Endothelial cell of umbilical vein (primary cell): ENCODE data around the gene TM7SF2. TPM values are rescaled to one million over a fixed set of nuclear protein-coding genes. Genes with fewer than 3 reads are reported as not detected.

Experiments
- BruUV-seq: library from RNA; stranded (reverse); fragments of 400-500 nt; replicated peaks from 2 replicates; lab custom pipeline; 2021; lab: Mats Ljungman, UMichigan
- CTCF ChIA-PET: fragments of 300-600, 350-600 bp; sonication (Branson Sonifier 250); formaldehyde crosslinking; loops from one replicate; lab custom pipeline; 2021; ENCODE audit warnings: antibody characterized with exemption, inconsistent platforms; lab: Charles Lee
- POLR2A ChIA-PET: fragments of 300-600, 350-600 bp; sonication (Branson Sonifier 250); formaldehyde crosslinking; loops from one replicate; lab custom pipeline; 2021; ENCODE audit warnings: antibody characterized with exemption, inconsistent platforms; lab: Charles Lee
- DNase-seq: peaks from one replicate; pipeline ENCODE4 v3.0.0-alpha.2; 2011; ENCODE audit warnings: low read depth, low spot score
- FAIRE-seq: peaks from 2 replicates; lab custom pipeline; 2011; peaks lifted over from hg19 to GRCh38; lab: Jason Lieb, UNC
- H2AFZ ChIP-seq: 2 replicates; pipeline ENCODE4 v1.6.0; 2012; ENCODE audit warnings: low read depth, low read length, control low read depth, inconsistent platforms
- H3K27ac ChIP-seq: 2 replicates; pipeline ENCODE4 v1.5.1; 2011; ENCODE audit warnings: low read depth, mild to moderate bottlenecking, control low read depth, low read length, moderate library complexity; ENCODE audit not compliant: insufficient read depth
- H3K27me3 ChIP-seq, 2 experiments: 2 replicates each; pipeline versions ENCODE4 v1.6.0 to v1.6.1; 2011; ENCODE audit warnings: low read length in 2 of 2, mixed read lengths in 1 of 2; ENCODE audit not compliant: control insufficient read depth in 2 of 2, insufficient read depth in 2 of 2
- H3K36me3 ChIP-seq, 2 experiments: 2 replicates in 1 of 2; 3 replicates in 1 of 2; pipeline ENCODE4 v1.5.1; 2011; ENCODE audit warnings: low read length in 2 of 2, mild to moderate bottlenecking in 1 of 2, moderate library complexity in 1 of 2; ENCODE audit not compliant: control insufficient read depth in 2 of 2, insufficient read depth in 2 of 2; ENCODE audit errors: extremely low read depth in 1 of 2
- H3K4me1 ChIP-seq: 3 replicates; pipeline ENCODE4 v1.5.1; 2011; ENCODE audit warnings: mild to moderate bottlenecking, low read length; ENCODE audit not compliant: control insufficient read depth, insufficient read depth; ENCODE audit errors: extremely low read depth
- H3K4me2 ChIP-seq: 2 replicates; pipeline ENCODE4 v1.6.1; 2011; ENCODE audit warnings: low read length, control low read depth, mixed read lengths; ENCODE audit not compliant: insufficient read depth
- H3K4me3 ChIP-seq, 3 experiments: fragments of 200-600 bp in 1 of 3; sonication (generic), shearing (Covaris generic) in 1 of 3; replicated peaks in 1 of 3; 2 replicates each; pipeline ENCODE4 v1.5.1; 2011 to 2016; ENCODE audit warnings: control low read depth in 3 of 3, low read length in 3 of 3, mild to moderate bottlenecking in 2 of 3, inconsistent platforms in 1 of 3, low read depth in 1 of 3, moderate library complexity in 1 of 3; ENCODE audit not compliant: insufficient read depth in 1 of 3
- H3K79me2 ChIP-seq: 2 replicates; pipeline ENCODE4 v1.6.0; 2012; ENCODE audit warnings: low read length, inconsistent platforms; ENCODE audit not compliant: control insufficient read depth, insufficient read depth
- H3K9ac ChIP-seq: replicated peaks from 2 replicates; pipeline ENCODE3; 2011; ENCODE audit warnings: low read length, control low read depth; ENCODE audit not compliant: insufficient read depth; ENCODE audit errors: extremely low read depth
- H3K9me1 ChIP-seq: replicated peaks from 3 replicates; pipeline ENCODE4 v1.6.0; 2011; ENCODE audit warnings: mild to moderate bottlenecking, low read length; ENCODE audit not compliant: control insufficient read depth, insufficient read depth; ENCODE audit errors: extremely low read depth
- H3K9me3 ChIP-seq: replicated peaks from 2 replicates; pipeline ENCODE4 v1.5.1; 2012; ENCODE audit warnings: low read length, inconsistent platforms; ENCODE audit not compliant: control insufficient read depth, insufficient read depth
- H4K20me1 ChIP-seq: replicated peaks from 2 replicates; pipeline ENCODE3; 2011; ENCODE audit warnings: mild to moderate bottlenecking, low read length; ENCODE audit not compliant: control insufficient read depth, insufficient read depth; ENCODE audit errors: extremely low read depth
- EZH2 ChIP-seq: IDR thresholded peaks from 2 replicates; pipeline ENCODE4 v1.6.1; 2012; ENCODE audit warnings: borderline replicate concordance, low read depth, mild to moderate bottlenecking, moderate library complexity, low read length, inconsistent platforms; ENCODE audit not compliant: severe bottlenecking
- FOS ChIP-seq: IDR thresholded peaks from 2 replicates; pipeline ENCODE4 v1.6.1; 2011; ENCODE audit warnings: mild to moderate bottlenecking, low read length, moderate library complexity, borderline replicate concordance; ENCODE audit not compliant: insufficient read depth
- GATA2 ChIP-seq: IDR thresholded peaks from 2 replicates; pipeline ENCODE4 v1.7.0; 2011; ENCODE audit warnings: low read depth, mild to moderate bottlenecking, moderate library complexity, mixed read lengths, low read length; ENCODE audit not compliant: insufficient read length, insufficient read depth
- JUN ChIP-seq: IDR thresholded peaks from 2 replicates; pipeline ENCODE4 v1.6.1; 2011; ENCODE audit warnings: borderline replicate concordance, low read depth; ENCODE audit not compliant: insufficient read length, insufficient read depth
- MYC ChIP-seq: IDR thresholded peaks from one replicate; pipeline ENCODE4 v1.6.1; 2011; ENCODE audit warnings: mild to moderate bottlenecking, low read depth, low read length
- POLR2A ChIP-seq: IDR thresholded peaks from 2 replicates; pipeline ENCODE4 v1.6.1; 2012; ENCODE audit warnings: low read depth, mild to moderate bottlenecking, control low read depth, low read length
- POLR2AphosphoS5 ChIP-seq: IDR thresholded peaks from 2 replicates; pipeline ENCODE4 v1.6.1; 2012; ENCODE audit warnings: low read depth, mild to moderate bottlenecking, control low read depth, low read length, moderate library complexity; ENCODE audit not compliant: insufficient read depth
- dilution Hi-C: fragments of 300-500 bp; cut with MboI; formaldehyde crosslinking; loops from one replicate; pipeline ENCODE4 v1.15.0; 2019; ENCODE audit warnings: low sequenced_read_pairs; ENCODE audit not compliant: extremely low pct_ligation_motif_present
- intact Hi-C: fragments of 100-400 bp; cut with micrococcal nuclease; formaldehyde crosslinking; loops from one replicate; pipeline ENCODE4 v1.10.0; 2022
- polyA plus RNA-seq, 4 experiments: library from polyadenylated mRNA; depleted of rRNA in 3 of 4; stranded (reverse) in 3 of 4; unstranded in 1 of 4; fragments of >200 nt; gene quantifications; 2 replicates each; pipeline versions ENCODE4 v1.2.1 to v1.2.3, GENCODE V29; 2011 to 2012; ENCODE audit warnings: missing spikeins in 1 of 4
- total RNA-seq: library from RNA; stranded (reverse); gene quantifications from 2 replicates; pipeline ENCODE4 v1.2.3, GENCODE V29; 2021
- TF ChIP-seq, protein P1 (sequence below): IDR thresholded peaks from 2 replicates; pipeline ENCODE4 v1.6.1; 2011; ENCODE audit not compliant: insufficient read depth, insufficient read length
- TF ChIP-seq, protein P2 (sequence below), 2 donors: IDR thresholded peaks; 1 replicate in 1 of 2; 2 replicates in 1 of 2; pipeline ENCODE4 v1.5.1; 2011; ENCODE audit warnings: low read length in 2 of 2, mild to moderate bottlenecking in 2 of 2, moderate library complexity in 2 of 2, control low read depth in 1 of 2, inconsistent platforms in 1 of 2, low read depth in 1 of 2; ENCODE audit not compliant: insufficient read depth in 1 of 2; ENCODE audit errors: extremely low read depth in 1 of 2

TM7SF2 gene
- total and polyA plus RNA-seq, 2 donors (not counting 3 experiments of a cell fraction or from before 2014, with no cell fraction given) = 11.6 to 47.1 TPM

DNA sequence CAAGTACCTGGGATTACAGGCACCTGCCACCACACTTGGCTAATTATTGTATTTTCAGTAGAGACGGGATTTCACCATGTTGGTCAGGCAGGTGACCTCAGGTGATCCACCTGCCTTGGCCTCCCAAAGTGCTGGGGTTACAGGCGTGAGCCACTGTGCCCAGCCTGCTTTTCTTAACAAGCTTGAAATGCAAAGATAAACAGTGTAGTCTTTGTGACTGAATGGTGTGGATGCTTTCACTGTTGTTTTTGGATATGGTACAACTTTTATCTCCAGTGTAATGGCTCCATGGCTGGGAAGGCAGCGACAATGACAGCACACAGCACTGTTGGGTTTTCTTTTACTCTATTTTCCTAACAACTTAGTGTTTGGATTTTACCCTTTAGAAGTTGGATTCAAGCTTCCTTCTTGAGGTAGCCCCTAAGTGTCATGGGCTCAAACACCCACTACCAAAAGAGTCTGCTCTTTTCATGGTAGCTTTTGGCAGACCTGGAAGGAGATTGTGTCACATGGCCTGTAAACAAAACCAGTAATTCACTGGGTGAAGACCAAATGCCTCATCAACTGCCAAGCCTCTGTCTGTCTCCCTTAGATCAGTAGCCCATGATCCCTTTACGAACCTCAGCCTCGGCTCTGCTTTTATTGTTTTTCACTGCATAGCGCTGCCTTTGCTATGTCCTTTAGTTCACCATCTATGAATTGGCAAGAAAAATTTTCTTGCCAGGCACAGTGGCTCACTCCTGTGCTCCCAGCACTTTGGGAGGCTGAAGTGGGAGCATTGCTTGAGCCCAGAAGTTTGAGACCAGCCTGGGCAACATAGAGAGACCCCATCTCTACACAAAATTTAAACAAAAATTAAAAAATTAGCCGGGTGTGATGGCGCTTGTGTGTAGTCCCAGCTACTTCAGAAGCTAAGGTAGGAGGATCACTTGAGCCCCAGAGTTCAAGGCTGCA, 9.3 kb upstream of the TM7SF2 start:
- no peak overlapping the region for H2AFZ ChIP-seq
- no peak for TF ChIP-seq MYC
- no peak for TF ChIP-seq POLR2A
- TF ChIP-seq GATA2 = no peak
- TF ChIP-seq, protein P1, sequence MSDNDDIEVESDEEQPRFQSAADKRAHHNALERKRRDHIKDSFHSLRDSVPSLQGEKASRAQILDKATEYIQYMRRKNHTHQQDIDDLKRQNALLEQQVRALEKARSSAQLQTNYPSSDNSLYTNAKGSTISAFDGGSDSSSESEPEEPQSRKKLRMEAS = no peak
- TF ChIP-seq EZH2 = no peak
- no peak for TF ChIP-seq FOS
- TF ChIP-seq, protein P2, sequence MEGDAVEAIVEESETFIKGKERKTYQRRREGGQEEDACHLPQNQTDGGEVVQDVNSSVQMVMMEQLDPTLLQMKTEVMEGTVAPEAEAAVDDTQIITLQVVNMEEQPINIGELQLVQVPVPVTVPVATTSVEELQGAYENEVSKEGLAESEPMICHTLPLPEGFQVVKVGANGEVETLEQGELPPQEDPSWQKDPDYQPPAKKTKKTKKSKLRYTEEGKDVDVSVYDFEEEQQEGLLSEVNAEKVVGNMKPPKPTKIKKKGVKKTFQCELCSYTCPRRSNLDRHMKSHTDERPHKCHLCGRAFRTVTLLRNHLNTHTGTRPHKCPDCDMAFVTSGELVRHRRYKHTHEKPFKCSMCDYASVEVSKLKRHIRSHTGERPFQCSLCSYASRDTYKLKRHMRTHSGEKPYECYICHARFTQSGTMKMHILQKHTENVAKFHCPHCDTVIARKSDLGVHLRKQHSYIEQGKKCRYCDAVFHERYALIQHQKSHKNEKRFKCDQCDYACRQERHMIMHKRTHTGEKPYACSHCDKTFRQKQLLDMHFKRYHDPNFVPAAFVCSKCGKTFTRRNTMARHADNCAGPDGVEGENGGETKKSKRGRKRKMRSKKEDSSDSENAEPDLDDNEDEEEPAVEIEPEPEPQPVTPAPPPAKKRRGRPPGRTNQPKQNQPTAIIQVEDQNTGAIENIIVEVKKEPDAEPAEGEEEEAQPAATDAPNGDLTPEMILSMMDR (IDR thresholded peaks at IDR 0.05; ENCODE audit: extremely low read depth in 1 of 2, insufficient read depth in 1 of 2, low read depth in 1 of 2, low read length in 2 of 2) = no peak
- TF ChIP-seq POLR2AphosphoS5 = no peak
- TF ChIP-seq JUN = no peak
- H3K9me3 ChIP-seq = no peaks in the 10 kb centered on the region
- no peak overlapping the region for H3K9ac ChIP-seq
- peaks cover 0 to 2% of the 10 kb centered on the region in 2 experiments for H3K36me3 ChIP-seq
- H3K27me3 ChIP-seq = no peaks in the 10 kb centered on the region
- H3K4me3 ChIP-seq = no peak overlapping the region
- H3K79me2 ChIP-seq = peaks cover 11% of the 10 kb centered on the region
- intact Hi-C loops = no loop called here
- H3K27ac ChIP-seq = no peak overlapping the region
- ChIA-PET CTCF (interaction anchor here (0.6 to 3.5 kb wide), 6 partner anchors 9 to 173 kb away, joined by 3 to 22 read pairs (median 4); partner anchors contain the start of genes ARL2, FAU, MRPL49 and TM7SF2), POLR2A (interaction anchor here (0.7 kb wide), 1 partner anchor 17 kb away, joined by 4 read pairs; no protein-coding TSS in a partner anchor)
- dilution Hi-C loops = no loop called here
- H3K4me2 ChIP-seq = no peak overlapping the region
- FAIRE-seq = peak; percentile 67
- H4K20me1 ChIP-seq = no peaks in the 10 kb centered on the region
- DNase-seq = peak; percentile 48
- no TSS peak for BruUV-seq
- no peaks in the 10 kb centered on the region for H3K9me1 ChIP-seq
- peaks cover 4% of the 10 kb centered on the region for H3K4me1 ChIP-seq
